Neural progenitor cell (in vitro differentiated cells): ENCODE data around the gene EFNB2.

ENCODE experiments used
- CTCF ChIP-seq: fragments of 200-600 bp; sonication (generic); IDR thresholded peaks from 2 replicates; pipeline ENCODE4 v1.5.1; 2017; ENCODE audit warnings: antibody characterized with exemption, mild to moderate bottlenecking
- EZH2 ChIP-seq: fragments of 200-600 bp; sonication (generic); IDR thresholded peaks from 2 replicates; pipeline ENCODE4 v1.6.1; 2017; ENCODE audit warnings: antibody characterized with exemption, mild to moderate bottlenecking, moderate library complexity

DNA sequence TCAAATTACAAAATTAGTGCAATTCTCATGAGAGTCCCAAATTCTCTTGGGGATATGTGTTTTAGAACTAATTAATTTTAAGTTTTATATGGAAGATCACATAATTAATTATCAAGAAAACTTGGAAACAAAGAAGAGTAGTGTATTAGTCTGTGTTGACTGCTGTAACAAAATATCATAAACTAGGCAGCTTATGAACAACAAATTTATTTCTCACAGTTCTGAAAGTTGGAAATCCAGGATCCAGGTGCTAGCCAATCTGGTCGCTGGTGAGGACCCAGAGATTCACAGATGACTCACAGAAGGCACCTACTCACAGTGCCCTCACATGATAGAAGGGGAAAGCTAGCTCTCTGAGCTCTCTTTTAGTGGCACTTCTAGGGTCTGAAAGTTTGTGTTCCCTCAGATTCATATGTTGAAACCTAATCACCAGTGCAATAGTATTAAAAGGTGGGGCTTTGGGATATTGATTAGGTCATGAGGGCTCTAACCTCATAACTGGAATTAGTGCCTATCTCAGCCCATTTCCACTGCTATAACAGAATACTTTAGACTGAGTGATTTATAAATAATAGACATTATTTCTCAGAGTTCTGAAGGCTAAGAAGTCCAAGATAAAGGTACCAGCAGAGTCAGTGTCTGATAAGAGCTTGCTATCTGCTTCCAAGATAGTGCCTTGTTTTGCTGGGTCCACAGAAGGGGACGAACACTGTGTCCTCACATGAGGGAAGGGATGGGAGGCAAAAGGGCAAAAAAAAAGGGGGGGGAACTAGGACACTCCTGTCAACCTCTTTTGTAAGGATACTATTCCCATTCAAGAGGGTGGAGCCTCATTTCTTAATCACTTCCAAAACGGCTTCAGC lies 34.0 kb upstream of the EFNB2 start:
- TF ChIP-seq CTCF (no peak), EZH2 (no peak)
